K562 (cell line): Measurements from ENCODE around the gene RPL15. TPM values are rescaled to one million over a fixed set of nuclear protein-coding genes. Genes with fewer than 3 reads are reported as not detected.

Experiments used
- CEBPZ ChIP-seq: fragments of 150-350 bp; IDR thresholded peaks from 2 replicates; pipeline ENCODE4 v1.6.1; 2014; ENCODE audit warnings: low read depth, mild to moderate bottlenecking, low read length, borderline replicate concordance
- CREBBP ChIP-seq: IDR thresholded peaks from one replicate; pipeline ENCODE4 v1.6.1; 2012; ENCODE audit warnings: low read depth, mild to moderate bottlenecking, control low read depth, inconsistent platforms, low read length
- MAX ChIP-seq: sonication (generic); formaldehyde crosslinking; IDR thresholded peaks from 2 replicates; pipeline ENCODE4 v1.9.0; 2022; ENCODE audit warnings: mild to moderate bottlenecking, missing genetic modification reagents
- MGA ChIP-seq: fragments of 450-650 bp; IDR thresholded peaks from 2 replicates; pipeline ENCODE4 v1.6.1; 2016; ENCODE audit warnings: mild to moderate bottlenecking, moderate library complexity
- NBN ChIP-seq: fragments of 450-650 bp; IDR thresholded peaks from 2 replicates; pipeline ENCODE4 v1.6.1; 2016; ENCODE audit warnings: low read depth, mild to moderate bottlenecking
- NFATC3 ChIP-seq: fragments of 450-650 bp; IDR thresholded peaks from 2 replicates; pipeline ENCODE4 v1.6.1; 2017; ENCODE audit warnings: mild to moderate bottlenecking
- SMAD4 ChIP-seq: fragments of 250-450 bp; sonication (Bioruptor Pico); conservative IDR thresholded peaks from 2 replicates; pipeline ENCODE4 v1.8.0; 2021; ENCODE audit warnings: inconsistent platforms, mild to moderate bottlenecking, moderate library complexity
- TEAD4 ChIP-seq, 2 experiments: sonication (generic) in 1 of 2; formaldehyde crosslinking in 1 of 2; IDR thresholded peaks; 2 replicates each; pipeline versions ENCODE4 v1.6.1 to v1.8.0; 2012 to 2022; ENCODE audit warnings: borderline replicate concordance in 1 of 2, inconsistent platforms in 1 of 2, low read length in 1 of 2, mild to moderate bottlenecking in 1 of 2, missing genetic modification reagents in 1 of 2
- YBX1 ChIP-seq: fragments of 450-650 bp; IDR thresholded peaks from 2 replicates; pipeline ENCODE4 v1.7.1; 2016; ENCODE audit warnings: mild to moderate bottlenecking
- ZNF253 ChIP-seq: fragments of 250-450 bp; sonication (Bioruptor Pico); conservative IDR thresholded peaks from 2 replicates; pipeline ENCODE4 v1.6.1; 2021; ENCODE audit warnings: mild to moderate bottlenecking
- ZNF41 ChIP-seq: fragments of 250-450 bp; sonication (Bioruptor Pico); conservative IDR thresholded peaks from 2 replicates; pipeline ENCODE4 v1.4.0; 2020; ENCODE audit warnings: mild to moderate bottlenecking
- ZSCAN32 ChIP-seq: fragments of 450-650 bp; formaldehyde crosslinking; IDR thresholded peaks from 2 replicates; pipeline ENCODE4 v1.4.0; 2020; ENCODE audit warnings: mild to moderate bottlenecking, moderate library complexity
- polyA plus RNA-seq, 8 experiments: library from polyadenylated mRNA; depleted of rRNA in 4 of 8; stranded (reverse) in 5 of 8; unstranded in 3 of 8; fragments of >200 nt; fragmentation: Nextera tagmentation in 2 of 8; fragmentation: Illumina TruSeq in 1 of 8; extraction: Ambion mirVana in 2 of 8; extraction: Trizol in 1 of 8; gene quantifications; 2 replicates each; pipeline versions ENCODE4 v1.2.1 to v1.2.3, GENCODE V29; 2011 to 2014; ENCODE audit warnings: inconsistent platforms in 1 of 8, missing spikeins in 1 of 8
- total RNA-seq, 7 experiments: library from RNA; depleted of rRNA in 6 of 7; stranded (reverse); fragments of >200 nt in 6 of 7; fragmentation: Illumina TruSeq in 2 of 7; extraction: Trizol in 2 of 7; gene quantifications; 2 replicates each; pipeline versions ENCODE4 v1.2.1 to v1.2.3, GENCODE V29; 2011 to 2021; ENCODE audit warnings: low replicate concordance in 1 of 7

RPL15 gene
- total and polyA plus RNA-seq, 9 of the 15 experiments (the other 6 are each of a cell fraction or from before 2014, with no cell fraction given): 2,393 to 8,850 (median 3,928) TPM

GRCh38 chr3:23916886-23917678 is at the start of gene RPL15, which contains the start of gene NKIRAS1 (continued):
- TF ChIP-seq MGA: no peak; the same call in 1 of the 2 replicates
- no peak for TF ChIP-seq ZNF253 (CRISPR knock-in tag)
- TF ChIP-seq MAX (CRISPR knock-in tag): peak; percentile 76
- no peak for TF ChIP-seq CREBBP
- TF ChIP-seq YBX1: no peak
- no peak for TF ChIP-seq ZSCAN32
- TF ChIP-seq SMAD4: no peak; the same call in none of the 2 replicates
- peak; percentile 90 for TF ChIP-seq NBN
- TF ChIP-seq TEAD4 (IDR thresholded peaks at IDR 0.05; ENCODE audit: low read length): no peak; the same call in 1 of the 2 replicates
- no peak for TF ChIP-seq TEAD4 (CRISPR knock-in tag; IDR thresholded peaks at IDR 0.05; ENCODE audit: borderline replicate concordance)
- TF ChIP-seq NFATC3: no peak
- no peak for TF ChIP-seq CEBPZ
- TF ChIP-seq ZNF41 (CRISPR knock-in tag): 0 out of 2 replicates have a peak, but pooled peaks have one; percentile 29
